HG03045 (cell line): ENCODE data around the gene PLA2G4F.

ENCODE experiments used
- ATAC-seq: cut with Tn5 transposase; IDR thresholded peaks from one replicate; pipeline ENCODE4 v1.9.1; 2021; ENCODE audit warnings: mild to moderate bottlenecking, moderate library complexity; ENCODE audit not compliant: unreplicated experiment

PLA2G4F gene

GRCh38 chr15:42131826-42132806, 24.3 kb downstream of the PLA2G4F start:
- ATAC-seq, result no peak

- no peak for ATAC-seq
Measured at GRCh38 chr15:42131006-42131405, 25.4 kb downstream of the PLA2G4F start.

- no peak for ATAC-seq
Measured at GRCh38 chr15:42130246-42130986, 26.0 kb downstream of the PLA2G4F start.

GRCh38 chr15:42129364-42129763, 27.1 kb downstream of the PLA2G4F start:
- no peak for ATAC-seq

GRCh38 chr15:42128476-42128875, 28.0 kb downstream of the PLA2G4F start:
- ATAC-seq, result no peak

GRCh38 chr15:42123546-42123945, 32.9 kb downstream of the PLA2G4F start:
- ATAC-seq, result no peak

- ATAC-seq, result no peak
Measured at GRCh38 chr15:42121682-42122081, 34.8 kb downstream of the PLA2G4F start.

- ATAC-seq, result no peak
Measured at GRCh38 chr15:42121021-42121420, 35.4 kb downstream of the PLA2G4F start.

- no peak for ATAC-seq
Measured at GRCh38 chr15:42120285-42120684, 36.2 kb downstream of the PLA2G4F start.

GRCh38 chr15:42119446-42119760, 37.0 kb downstream of the PLA2G4F start:
- ATAC-seq, result no peak

GRCh38 chr15:42118650-42119445, 37.6 kb downstream of the PLA2G4F start:
- no peak for ATAC-seq

GRCh38 chr15:42111924-42112323, 44.5 kb downstream of the PLA2G4F start:
- ATAC-seq, result no peak

GRCh38 chr15:42110367-42110766, 46.1 kb downstream of the PLA2G4F start:
- no peak for ATAC-seq

GRCh38 chr15:42108806-42109205, 47.6 kb downstream of the PLA2G4F start:
- ATAC-seq, result no peak

GRCh38 chr15:42108189-42108588, 48.2 kb downstream of the PLA2G4F start:
- no peak for ATAC-seq

- no peak for ATAC-seq
Measured at GRCh38 chr15:42107473-42107872, 49.0 kb downstream of the PLA2G4F start.

- no peak for ATAC-seq
Measured at GRCh38 chr15:42106288-42106687, 50.1 kb downstream of the PLA2G4F start.

GRCh38 chr15:42104095-42104891, 52.1 kb downstream of the PLA2G4F start:
- ATAC-seq, result no peak

GRCh38 chr15:42102646-42103235, 53.7 kb downstream of the PLA2G4F start:
- ATAC-seq, result no peak

- ATAC-seq, result no peak
Measured at GRCh38 chr15:42101861-42102260, 54.6 kb downstream of the PLA2G4F start.
